Epithelial cell of proximal tubule (primary cell): Measurements from ENCODE around the gene ERVMER34-1. TPM values are rescaled to one million over a fixed set of nuclear protein-coding genes. Genes with fewer than 3 reads are reported as not detected.
A peak's percentile ranks its signal among the peaks of the same experiment; 100 is the strongest.

Source experiments
- DNase-seq: peaks from one replicate; pipeline ENCODE4 v3.0.0-alpha.2; 2011; ENCODE audit warnings: low read depth
- H3K4me3 ChIP-seq: 2 replicates; pipeline ENCODE4 v1.5.1; 2011; ENCODE audit warnings: low read depth, mild to moderate bottlenecking, low read length
- total RNA-seq: library from RNA; depleted of rRNA; stranded (reverse); fragments of >200 nt; gene quantifications from 2 replicates; pipeline ENCODE4 v1.2.3, GENCODE V29; 2015
- TF ChIP-seq, protein P1 (sequence below): conservative IDR thresholded peaks from 2 replicates; pipeline ENCODE4 v1.5.1; 2012; ENCODE audit warnings: low read depth, mild to moderate bottlenecking, low read length

The ERVMER34-1 gene
- total RNA-seq, 1 donor from 2014 or later: 6.5 TPM

DNA sequence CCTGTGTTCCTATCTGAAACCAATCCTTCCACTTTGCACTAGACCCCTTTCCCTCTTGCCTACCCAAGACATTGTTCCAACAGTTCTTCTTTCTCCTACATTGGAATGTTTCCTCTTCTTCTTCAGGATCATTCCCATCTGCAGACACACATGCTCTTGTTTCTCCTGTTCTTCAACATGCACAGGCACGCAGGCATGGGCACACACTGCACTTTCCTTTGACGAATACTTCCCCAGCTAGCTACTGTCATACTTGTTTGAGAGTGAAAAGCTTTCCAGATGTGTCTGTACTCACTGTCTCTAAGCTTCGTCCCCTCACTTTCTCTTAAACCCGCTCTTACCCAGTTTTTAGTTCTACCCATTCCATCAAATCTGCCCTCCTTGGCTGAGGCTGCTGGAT, 31.8 kb upstream of the ERVMER34-1 start:
- TF ChIP-seq, protein P1, sequence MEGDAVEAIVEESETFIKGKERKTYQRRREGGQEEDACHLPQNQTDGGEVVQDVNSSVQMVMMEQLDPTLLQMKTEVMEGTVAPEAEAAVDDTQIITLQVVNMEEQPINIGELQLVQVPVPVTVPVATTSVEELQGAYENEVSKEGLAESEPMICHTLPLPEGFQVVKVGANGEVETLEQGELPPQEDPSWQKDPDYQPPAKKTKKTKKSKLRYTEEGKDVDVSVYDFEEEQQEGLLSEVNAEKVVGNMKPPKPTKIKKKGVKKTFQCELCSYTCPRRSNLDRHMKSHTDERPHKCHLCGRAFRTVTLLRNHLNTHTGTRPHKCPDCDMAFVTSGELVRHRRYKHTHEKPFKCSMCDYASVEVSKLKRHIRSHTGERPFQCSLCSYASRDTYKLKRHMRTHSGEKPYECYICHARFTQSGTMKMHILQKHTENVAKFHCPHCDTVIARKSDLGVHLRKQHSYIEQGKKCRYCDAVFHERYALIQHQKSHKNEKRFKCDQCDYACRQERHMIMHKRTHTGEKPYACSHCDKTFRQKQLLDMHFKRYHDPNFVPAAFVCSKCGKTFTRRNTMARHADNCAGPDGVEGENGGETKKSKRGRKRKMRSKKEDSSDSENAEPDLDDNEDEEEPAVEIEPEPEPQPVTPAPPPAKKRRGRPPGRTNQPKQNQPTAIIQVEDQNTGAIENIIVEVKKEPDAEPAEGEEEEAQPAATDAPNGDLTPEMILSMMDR: no peak

DNA sequence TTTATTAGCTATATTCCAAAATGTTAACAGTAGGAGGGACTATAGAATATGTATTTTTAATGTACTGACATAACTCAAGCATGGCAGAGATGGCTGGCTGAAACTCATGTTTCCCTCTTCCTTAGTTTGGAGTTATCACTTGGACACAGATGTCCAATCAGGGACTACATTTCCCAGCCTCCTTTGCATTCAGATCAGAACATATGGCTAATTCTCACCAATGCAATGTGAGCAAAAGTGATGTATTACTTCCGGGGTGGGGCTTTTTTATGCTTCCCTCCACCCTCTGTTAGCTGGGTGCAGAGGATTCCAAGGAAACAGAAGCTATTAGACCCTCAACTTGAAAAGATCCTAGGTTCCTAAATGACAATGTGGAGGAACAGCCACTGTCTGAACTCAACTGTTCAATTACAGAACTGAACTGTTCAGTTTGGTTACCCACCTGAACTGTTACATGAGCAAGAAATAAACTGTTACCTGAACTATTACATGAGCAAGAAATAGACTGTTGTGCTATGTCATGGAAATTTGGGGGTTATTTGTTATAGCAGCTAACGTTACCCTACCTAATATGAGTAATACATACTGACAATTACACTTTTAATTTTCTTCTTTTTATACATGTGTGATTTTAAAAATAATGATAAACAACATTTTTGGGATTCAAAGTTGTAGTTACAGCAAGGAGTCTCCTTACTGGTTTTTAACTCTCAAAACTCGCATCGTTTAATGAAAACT, 29.6 kb upstream of the ERVMER34-1 start:
- H3K4me3 ChIP-seq: no peak overlapping the region
- TF ChIP-seq, protein P1: no peak

More for the DNA sequence above, 31.8 kb upstream of the ERVMER34-1 start:
- H3K4me3 ChIP-seq: no peak overlapping the region
- no peak for DNase-seq

DNA sequence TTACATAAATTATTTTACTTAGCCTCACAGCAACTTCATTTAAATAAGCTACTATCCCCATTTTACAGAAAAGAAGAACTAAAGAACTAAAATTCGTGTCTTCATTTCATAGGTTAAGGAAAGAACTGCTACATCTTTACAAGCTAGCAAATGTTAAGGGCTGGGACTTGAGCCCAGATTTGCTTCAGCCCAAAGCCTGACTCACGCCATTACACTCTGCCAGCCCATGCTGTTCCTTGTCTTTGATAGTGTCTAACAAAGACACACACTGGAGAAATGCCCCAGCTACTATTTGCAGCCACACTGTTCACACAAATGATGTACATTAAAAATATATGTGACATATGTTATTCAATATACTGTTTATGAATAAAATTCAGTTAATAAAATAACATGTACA, 29.0 kb upstream of the ERVMER34-1 start:
- no peak overlapping the region for H3K4me3 ChIP-seq
- TF ChIP-seq, protein P1: no peak
- DNase-seq: no peak

More for the DNA sequence above, 29.6 kb upstream of the ERVMER34-1 start:
- no peak for DNase-seq

DNA sequence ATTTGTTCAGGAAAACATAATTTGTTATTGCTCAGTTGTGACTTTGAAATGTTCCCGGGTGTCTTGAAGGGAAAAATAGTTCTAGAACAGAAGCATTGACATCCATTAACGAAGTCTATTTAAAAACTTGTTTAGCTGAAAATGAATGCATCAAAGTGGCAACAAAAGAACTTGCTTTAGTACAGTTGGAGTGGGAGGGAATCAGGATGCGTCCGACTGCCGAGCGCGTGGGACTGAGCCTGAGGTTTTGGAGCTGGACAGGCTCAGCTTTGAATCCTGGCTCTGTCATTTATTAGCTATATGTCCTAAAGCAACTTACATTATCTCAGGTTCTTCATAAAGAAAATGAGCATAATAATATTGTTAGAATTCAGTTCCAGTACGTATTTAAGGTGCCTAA, 9.0 kb upstream of the ERVMER34-1 start:
- no peak for DNase-seq
- TF ChIP-seq, protein P1: no peak
- no peak overlapping the region for H3K4me3 ChIP-seq

DNA sequence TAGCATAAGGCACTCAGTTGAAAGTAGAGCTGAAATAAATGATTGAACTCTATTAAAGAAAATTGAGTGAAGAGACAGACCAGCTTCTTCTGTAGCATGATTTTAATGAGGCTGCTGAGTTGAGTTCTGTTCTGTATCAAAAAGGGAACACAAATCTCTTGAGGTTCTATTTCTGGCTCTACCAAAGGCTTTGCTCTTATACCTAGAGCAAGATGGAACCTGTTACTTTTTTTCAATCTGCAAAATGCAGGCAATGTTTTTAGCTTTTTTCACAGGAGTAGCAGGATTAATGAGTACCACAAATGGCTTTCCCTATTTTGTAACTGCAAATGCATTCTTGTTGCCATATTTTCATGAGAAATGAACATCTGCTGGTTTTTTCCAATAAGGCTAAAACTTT, 4.2 kb upstream of the ERVMER34-1 start:
- no peak for DNase-seq
- H3K4me3 ChIP-seq: no peak overlapping the region
- TF ChIP-seq, protein P1: no peak

DNA sequence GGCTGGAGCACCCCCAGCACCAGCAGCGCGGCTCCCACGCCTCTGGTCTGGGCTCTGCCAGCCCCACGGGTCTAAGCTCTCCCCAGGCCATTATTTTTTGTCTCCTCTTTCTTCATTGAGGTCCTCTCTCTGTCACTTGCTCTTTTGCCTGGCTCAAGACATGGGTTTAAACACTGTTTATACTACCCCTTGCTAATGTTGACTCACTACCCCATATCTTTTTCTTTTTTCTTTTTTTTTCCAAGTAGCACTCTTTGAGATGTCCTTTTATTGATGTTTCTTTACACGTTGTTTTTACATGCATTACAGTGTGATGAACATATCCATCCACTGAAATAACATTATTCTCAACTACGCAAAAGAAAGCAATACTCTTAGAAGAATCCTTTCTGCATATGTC, 1.7 kb upstream of the ERVMER34-1 start:
- TF ChIP-seq, protein P1: no peak

DNA sequence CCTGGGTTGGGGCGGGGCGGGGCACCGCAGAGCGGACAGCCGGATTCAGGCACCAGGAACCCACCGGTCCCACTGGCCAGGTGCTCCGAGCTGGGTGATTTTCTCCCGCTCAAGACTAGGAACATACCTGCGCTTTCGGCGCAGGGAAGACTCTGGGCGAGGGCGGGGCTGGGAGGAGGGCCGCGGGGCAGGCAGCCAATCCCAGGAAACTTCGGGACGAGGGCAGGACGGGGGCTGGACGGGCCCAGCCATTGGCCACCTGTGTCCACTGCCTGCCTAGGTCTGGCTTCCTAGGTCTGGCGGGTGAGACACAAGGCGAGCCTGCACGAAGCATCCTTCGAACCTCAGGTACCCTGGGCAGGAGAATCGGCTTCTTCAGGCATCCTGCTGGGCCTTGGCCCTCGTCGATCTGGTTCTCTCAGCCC, 274 bp upstream of the ERVMER34-1 start:
- TF ChIP-seq, protein P1: no peak
- no peak for DNase-seq
- H3K4me3 ChIP-seq: peak overlapping the region; percentile 64

More for the DNA sequence above, 1.7 kb upstream of the ERVMER34-1 start:
- no peak overlapping the region for H3K4me3 ChIP-seq
- DNase-seq: no peak
